HG03575 (cell line): ENCODE data around the gene BATF3.
"Not testable (repeated sequence)": the region's sequence is repeated elsewhere in the genome, so short reads cannot be mapped to it uniquely, and the experiment has no call there.

ENCODE experiments used
- ATAC-seq: cut with Tn5 transposase; IDR thresholded peaks from one replicate; pipeline ENCODE4 v1.9.1; 2021; ENCODE audit not compliant: unreplicated experiment, insufficient number of reproducible peaks, low FRiP score; ENCODE audit errors: extremely low read depth

BATF3 gene

GRCh38 chr1:212668477-212668876 lies 31.2 kb downstream of the BATF3 start:
- ATAC-seq, result no peak

DNA sequence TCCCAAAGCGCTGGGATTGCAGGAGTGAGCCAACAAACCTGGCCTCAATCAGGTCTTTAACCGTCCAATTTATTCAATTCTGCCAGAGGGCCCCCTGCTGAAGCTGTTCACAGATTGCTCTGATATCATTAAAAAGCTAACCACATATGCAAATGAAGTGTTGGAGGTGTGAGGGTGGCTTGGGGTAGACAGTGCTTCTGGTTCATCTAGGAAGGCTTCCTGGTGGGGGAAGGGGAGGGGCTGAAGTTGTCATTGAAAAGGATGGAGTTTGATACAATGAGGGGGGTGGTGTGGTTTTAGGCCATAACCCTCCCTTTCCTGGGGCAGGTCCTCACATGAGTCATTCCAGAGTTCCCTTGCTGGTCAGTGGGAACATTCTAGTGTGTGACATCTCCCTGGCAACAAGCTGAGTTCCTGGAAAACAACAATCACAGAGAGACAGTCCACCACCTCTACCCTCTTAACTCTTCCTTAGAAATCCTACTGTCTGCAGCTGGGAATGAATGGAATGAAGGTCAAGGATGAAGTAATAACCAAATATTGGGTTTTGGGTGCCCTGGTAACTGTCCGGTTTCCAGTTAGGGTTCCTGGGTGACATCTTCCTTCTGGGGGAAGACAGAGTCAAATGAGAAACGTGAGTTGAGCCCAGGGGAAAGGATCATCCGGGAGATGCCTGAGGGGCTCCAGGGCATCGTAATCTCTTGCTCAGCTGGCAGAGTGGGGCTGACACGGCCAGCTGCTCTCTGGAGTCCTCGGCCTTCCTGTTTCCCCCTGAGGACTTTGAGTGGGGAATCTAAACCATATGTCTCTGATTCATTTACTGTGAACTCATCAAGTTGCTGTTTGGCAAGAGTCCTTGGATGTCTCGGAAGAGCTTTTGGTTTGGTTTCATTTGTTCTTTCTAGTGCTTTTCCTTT lies 32.2 kb downstream of the BATF3 start:
- no peak for ATAC-seq

DNA sequence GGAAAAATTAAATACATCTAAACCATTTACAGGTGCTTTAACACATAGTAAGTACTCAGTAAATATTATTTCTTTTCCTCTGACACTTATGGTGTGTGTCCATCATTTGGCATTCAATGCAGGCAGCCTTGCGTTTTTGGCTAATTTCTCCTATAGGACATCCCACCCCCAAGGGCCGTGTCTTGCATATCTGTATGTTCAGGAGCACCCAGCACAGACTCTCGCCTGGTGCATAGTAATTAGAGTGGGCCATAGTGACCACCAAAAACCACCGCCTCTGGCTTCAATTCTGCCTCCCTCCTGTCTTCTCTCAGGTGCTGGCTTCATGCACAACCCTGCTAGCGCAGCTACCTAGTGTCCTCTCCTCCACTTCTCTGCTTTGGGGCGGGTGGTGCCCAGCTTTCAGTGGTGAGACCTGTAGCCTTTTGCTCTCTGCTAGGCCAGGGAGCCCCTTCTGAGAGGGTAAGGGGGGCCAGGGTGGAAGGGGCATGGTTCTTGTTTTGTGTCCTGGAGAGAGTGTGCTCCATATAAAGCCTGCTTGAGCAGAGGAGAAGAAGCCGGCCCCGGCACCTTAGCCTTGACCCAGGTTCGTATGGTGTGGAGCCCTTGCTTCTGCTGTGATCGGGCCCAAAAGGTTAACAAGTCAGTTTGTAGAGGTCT lies 33.4 kb downstream of the BATF3 start:
- ATAC-seq, result no peak

GRCh38 chr1:212665241-212666115 lies 34.2 kb downstream of the BATF3 start:
- no peak for ATAC-seq

DNA sequence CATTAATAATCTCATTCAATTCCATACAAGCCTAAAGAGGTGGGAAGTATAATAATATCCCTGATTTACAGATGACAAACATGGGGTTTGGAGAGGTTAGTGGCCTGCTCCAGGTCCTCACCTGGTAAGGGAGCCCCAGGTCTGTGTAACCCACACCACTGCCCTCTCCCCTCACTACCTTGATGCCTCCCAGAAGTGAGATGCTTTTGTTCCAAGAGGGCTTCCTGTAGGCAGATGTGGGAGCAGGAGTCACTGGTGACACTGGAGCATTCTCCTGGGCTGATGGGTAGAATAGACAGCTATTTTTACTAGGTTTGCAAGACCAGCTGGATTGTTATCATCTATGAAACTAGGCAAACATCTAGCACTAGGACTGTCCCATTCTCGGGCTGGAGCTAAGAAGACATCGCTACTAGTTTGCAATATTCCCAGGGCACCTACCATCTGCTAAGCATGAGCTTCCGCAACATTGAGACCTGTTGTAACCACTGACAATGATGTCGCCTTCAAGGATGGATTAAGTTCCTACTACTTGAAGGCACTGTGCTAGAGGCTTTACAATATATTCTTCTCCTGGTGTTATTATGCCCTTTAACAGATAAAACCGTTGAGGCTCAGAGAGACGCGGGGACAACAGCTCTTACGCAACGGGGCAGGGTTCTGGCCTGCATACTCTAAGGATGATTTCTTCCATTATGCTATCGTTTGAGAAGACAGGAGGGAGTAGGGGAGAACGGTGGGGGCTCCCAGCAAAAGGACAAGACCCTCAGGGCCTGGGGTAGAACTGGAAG lies 35.0 kb downstream of the BATF3 start:
- ATAC-seq, result no peak

DNA sequence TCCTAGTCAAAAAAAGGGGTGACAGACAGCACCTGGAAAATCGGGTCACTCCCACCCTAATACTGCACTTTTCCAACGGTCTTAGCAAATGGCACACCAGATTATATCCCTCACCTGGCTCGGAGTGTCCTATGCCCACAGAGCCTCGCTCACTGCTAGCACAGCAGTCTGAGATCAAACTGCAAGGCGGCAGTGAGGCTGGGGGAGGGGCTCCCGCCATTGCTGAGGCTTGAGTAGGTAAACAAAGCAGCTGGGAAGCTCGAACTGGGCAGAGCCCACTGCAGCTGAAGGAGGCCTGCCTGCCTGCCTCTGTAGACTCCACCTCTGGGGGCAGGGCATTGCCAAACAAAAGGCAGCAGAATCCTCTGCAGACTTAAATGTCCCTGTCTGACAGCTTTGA lies 41.4 kb downstream of the BATF3 start:
- not testable (repeated sequence) for ATAC-seq

DNA sequence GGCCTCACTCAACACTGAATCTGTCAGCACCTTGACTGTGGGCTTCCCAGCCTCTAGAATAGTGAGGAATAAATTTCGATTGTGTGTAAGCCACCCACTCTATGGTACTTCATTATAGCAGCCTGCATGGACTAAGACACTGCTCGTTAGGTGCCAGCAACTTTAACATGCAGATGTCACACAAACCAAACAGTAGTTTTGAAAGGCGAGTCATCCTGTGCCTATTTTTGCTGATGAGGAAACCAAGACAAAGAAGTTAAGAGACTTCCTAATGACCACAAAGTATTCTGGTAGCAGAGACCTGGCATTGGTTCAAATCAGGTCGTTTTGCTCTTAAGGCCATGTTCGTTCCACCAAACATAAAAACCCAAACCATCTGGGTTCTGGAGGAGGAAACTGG lies 42.9 kb downstream of the BATF3 start:
- no peak for ATAC-seq

GRCh38 chr1:212655668-212656440 lies 43.8 kb downstream of the BATF3 start:
- ATAC-seq, result no peak

GRCh38 chr1:212652609-212653008 lies 47.0 kb downstream of the BATF3 start:
- ATAC-seq, result no peak

GRCh38 chr1:212651977-212652376 lies 47.7 kb downstream of the BATF3 start:
- no peak for ATAC-seq

- ATAC-seq, result no peak
Observed at GRCh38 chr1:212651521-212651920, 48.1 kb downstream of the BATF3 start.

DNA sequence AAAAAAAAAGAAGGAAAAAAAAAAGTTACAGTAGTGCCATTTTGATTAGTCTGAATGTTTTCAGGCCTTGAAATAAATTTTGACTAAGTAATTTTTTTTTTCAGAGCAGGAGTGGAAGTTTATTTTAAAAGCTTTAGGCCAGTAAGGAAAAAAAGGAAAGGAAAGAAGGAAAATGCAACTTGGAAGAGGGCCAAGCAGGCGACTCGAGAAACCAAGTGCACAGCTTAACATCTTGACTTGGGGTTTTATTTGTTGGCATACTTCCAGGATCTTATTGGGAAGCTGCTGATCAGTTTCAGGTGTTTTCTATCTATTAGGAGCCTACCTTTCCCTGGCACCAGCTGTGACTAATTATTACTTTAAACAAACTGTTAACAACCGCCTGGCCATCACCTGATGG lies 49.4 kb downstream of the BATF3 start:
- no peak for ATAC-seq

- ATAC-seq, result no peak
Observed at GRCh38 chr1:212649020-212649419, 50.6 kb downstream of the BATF3 start.

DNA sequence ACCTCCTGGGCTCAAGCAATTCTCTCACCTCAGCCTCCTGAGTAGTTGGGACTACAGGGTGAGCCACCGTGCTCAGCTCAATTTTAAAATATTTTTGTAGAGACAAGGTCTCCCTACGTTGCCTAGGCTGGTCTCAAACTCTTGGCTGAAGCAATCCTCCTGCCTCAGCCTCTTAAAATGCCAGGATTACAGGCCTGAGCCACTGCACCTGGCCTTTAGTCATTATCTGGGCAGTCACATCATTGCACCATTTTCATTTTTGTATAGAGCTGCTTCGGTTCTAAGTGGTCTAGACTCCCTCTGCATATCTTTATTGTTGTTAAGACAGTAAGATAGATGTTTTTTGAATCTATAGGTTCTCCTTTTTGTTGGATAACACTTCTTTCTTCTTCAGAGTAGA lies 51.2 kb downstream of the BATF3 start:
- no peak for ATAC-seq

DNA sequence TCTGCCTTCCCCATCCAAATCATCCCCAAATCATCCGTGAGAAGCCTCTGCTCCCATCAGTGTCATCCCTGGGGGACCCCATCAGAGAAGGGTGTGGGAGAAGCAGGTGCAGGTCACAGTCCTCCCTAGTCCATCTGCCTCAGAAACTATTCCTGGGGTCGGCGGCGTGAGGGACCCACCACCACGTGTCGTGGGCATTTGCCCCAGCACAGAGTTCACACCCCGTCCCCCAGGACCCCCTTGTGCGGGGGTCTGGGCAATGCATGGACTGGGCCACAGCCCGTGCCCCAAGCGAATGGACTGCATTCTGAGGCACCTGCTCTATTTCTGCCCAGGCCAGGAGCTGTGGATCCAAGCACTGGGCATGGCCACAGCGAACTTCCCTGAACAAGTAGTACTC lies 52.6 kb downstream of the BATF3 start:
- no peak for ATAC-seq

DNA sequence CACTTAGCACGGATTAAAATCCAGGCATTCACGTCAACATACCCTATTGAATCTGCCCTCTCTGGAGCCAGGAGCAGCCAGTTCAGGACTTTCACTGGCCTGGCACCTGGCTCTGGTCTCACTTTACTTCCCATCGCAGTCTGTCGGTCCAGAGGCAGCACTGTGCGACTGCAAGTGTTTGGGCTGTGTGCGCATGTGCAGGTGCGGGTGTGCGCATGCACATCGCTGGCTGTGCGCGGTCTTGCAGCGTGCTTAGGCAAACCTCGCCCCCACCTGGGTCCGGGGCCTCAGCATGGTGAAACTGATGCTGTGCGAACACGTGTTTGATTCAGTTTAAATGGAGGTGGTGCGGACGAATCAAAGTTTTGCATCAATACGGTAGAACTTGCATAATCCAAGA lies 53.1 kb downstream of the BATF3 start:
- no peak for ATAC-seq

DNA sequence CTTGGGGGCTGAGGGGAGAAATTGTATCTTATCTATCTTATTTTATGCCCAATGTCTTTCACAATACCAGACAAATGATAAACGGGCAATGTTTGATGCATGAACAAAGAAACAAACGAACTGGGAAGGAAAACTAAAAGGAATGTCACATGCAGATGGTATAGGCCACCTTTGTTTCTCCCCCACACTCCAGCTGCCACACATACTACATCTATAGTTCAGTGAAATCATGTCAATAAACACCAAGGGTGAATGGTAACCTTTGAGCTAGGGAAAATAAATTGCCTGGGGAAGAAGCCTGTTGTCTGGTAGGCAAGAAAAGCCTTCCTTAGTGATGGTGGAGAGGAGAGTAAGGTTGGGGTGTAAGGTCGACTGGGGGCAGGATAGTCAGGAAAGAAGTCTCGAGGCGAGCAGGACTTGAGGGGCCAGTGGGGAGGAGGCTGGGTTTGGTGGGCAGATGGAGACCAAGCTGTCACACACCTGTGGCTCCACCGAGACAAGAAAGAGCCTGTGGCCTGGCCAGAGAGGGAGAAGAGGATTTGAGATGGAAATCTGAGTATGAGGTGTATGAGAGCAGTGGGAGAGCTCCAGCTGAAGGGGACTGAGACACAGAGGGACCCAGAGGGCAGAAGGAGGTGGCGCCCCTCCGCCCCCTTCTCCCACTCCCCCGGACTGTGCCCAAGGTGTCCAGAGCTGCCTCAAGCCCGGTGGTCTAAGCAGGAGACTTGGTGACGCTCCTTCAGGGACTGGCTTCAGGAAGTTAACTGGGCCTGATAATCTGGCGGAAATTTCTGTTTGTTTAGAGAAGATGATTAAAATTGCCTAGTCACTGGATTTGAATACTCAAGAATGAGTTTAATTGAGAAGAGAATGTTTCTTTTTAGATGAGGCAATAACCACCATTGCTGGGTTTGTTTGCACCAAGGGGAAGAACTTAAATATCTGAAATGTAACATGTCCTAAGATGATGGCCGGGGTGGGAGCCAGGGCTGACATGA lies 53.8 kb downstream of the BATF3 start:
- no peak for ATAC-seq
